Measurements from ENCODE around the gene TK2.
"Not testable (repeated sequence)": the region's sequence is repeated elsewhere in the genome, so short reads cannot be mapped to it uniquely, and the experiment has no call there.

Gene TK2

DNA sequence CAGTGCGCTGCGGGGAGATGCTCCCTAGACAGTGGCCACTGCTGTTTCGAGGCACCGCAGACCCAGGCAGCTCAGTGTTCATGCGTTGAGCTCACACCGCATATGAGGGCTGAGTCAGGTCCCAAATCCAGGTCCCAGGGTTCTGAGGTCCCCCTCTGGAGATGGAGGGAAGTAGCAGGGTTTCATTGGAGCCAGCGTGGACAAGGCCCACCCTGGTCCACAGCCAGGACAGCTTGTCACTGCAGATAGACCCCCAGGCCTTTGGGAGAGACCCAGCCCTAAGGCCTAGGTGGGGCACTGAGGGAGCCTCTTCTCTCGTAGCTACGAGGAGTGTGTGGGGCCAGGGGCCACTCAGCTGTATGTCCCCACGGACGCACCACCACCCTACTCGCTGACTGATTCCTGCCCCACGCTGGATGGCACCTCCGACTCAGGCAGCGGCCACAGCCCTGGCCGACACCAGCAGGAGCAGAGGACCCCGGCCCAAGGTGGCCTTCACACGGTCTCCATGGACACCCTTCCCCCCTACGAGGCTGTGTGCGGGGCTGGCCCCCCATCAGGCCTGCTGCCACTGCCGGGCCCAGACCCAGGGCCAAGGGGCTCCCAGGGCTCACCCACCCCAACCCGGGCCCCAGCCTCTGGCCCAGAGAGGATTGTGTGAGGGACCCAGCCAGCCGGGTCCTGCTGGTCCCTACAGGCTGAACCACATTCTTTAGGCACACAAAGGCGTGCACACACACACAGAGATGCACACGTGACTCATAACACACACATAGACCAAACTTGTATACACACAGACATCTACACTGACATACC lies 69.4 kb downstream of the TK2 start:
- no peak for DNase-seq

DNA sequence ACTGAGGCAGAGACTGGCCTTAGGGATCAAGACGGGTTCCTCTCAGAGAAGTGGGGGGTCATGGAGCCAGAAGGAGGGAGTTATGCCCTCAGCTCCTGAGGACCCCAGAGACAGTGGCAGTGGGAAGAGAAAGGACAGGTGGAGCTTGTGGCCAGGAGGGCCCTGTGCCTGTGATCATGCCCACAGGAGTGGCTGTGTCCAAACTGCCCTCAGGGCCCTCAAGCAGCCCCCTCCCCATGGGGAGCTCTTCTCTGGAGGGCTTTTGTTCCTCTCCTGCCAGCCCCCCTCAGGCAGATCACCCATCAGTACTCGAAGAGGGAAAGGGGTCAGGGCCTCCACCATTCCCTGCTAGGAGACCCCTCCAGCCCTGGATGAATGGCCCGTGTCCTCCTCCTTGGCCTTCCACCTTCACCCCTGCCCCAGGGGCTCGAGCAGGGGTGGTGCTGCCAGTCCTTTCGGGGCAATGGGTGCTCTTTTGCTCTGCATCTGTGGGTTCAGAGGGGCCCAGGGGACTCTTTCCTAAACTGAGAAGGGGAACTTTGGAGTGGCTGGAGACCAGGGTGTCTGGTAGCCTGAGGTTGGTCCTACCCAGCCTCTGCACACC lies 70.2 kb downstream of the TK2 start:
- DNase-seq = no peak

DNA sequence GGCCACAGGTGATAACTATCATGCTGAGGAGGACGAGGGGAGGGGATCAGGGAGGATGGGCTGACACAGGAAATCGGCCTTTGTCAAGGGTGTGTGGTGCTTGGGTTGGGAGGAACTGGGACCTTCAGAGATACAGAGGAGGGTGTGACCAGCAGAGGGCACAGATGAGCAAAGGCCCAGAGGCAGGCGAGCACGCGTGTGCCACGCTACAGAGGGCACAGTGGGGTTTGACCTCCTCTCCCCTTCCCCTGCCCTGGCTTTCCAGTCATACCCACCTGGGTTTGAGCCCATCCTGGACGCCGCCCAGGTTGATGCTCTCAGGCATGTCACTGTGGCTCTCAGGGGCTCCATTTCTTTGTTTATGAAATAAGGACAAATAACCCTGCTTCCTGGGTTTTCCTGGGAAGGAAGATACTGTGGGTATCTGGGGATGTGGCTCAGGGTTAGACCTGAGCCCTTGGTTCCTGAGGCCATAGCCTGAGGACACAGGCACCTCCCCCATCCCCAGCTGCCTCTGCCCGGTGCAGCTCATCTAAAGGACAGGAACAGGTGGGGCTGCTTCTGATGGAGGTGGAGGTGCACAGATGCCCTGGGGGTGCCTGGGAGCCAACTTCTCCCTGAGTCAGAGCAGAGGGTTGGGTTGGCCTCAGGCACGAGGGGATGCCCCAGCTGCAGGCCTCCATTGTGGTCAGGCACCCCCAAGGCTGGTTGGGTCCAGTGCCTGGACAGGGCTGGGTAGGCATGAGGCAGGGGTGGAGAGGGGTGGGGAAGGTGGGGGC lies 71.0 kb downstream of the TK2 start:
- DNase-seq = peak; percentile 73

- no peak for DNase-seq
Measured at GRCh38 chr16:66477028-66477515, 72.8 kb downstream of the TK2 start.

DNA sequence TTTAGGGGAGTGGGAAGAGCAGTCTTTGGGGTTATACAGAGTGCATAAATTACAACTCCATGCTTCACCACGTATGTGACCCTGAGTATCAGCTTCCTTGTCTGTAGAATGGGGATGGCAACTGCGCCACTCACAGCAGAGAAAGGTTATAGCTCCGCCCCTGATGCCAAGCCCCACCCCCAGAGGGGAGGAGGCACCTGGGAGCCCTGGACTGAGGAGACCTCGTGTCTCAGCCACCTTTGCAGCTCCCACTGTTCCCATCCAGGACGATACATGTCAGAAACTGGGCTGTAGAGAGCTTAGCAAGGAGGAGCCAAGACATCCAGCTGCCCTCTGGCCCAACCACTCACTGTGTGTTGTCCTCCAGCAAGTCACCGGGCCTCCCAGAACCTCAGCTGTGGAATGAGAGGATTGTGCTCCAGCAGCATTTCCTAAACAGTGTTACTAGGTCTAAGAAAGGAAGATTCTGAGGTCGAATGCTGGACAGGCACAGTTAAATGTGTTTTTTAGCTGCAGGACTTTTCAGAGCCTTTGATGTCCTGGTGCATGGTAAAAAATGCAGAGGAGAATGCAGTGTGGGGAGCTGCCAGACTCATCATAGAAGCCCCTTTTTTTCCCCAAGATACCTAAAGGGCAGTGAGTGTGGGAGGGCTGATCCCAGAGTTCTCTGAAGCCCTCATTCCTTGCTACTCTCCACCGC lies 73.4 kb downstream of the TK2 start:
- peak; percentile 14 for DNase-seq

DNA sequence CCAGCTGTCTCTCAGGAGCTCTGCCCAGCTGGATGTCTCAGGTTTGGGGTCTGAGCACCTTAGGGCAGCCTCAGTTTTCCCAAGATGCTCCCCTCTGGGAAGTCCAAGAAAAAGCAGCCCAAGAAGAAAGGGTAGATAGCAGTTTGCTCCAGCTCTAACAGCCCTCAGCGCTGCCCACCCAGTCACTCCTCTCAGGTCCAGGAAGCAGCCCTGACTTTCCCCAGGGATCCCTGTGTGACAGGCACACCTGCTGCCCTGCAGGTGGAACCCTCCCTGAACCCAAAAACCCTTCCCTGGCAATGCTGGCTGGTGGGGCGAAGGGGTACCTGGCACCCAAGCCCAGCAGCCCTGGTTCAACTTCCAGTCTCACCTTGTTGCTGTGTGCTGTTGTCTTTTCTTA lies 74.7 kb downstream of the TK2 start:
- no peak for DNase-seq

DNA sequence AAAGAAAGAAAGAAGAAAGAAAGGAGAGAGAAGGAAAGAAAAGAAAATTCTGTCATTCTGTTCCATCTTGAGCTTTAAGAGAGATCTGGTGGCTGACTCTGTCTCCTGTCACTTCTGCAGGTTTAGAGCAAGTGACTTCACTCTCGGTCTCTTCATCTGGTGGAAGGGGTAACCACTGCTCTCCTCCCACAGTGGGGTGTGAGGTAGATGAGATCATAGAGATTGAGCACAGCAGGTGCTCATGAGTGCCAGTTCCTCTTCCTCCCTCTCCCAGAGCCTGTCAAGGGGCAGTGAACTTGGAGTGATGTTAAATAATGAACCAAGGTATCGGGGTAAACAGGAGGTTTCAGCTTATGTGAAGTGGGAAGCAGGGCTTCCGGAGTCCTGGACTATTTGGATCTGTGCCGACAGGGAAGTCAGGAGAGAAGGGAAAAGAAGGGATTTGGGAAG lies 75.1 kb downstream of the TK2 start:
- DNase-seq = peak; percentile 54

DNA sequence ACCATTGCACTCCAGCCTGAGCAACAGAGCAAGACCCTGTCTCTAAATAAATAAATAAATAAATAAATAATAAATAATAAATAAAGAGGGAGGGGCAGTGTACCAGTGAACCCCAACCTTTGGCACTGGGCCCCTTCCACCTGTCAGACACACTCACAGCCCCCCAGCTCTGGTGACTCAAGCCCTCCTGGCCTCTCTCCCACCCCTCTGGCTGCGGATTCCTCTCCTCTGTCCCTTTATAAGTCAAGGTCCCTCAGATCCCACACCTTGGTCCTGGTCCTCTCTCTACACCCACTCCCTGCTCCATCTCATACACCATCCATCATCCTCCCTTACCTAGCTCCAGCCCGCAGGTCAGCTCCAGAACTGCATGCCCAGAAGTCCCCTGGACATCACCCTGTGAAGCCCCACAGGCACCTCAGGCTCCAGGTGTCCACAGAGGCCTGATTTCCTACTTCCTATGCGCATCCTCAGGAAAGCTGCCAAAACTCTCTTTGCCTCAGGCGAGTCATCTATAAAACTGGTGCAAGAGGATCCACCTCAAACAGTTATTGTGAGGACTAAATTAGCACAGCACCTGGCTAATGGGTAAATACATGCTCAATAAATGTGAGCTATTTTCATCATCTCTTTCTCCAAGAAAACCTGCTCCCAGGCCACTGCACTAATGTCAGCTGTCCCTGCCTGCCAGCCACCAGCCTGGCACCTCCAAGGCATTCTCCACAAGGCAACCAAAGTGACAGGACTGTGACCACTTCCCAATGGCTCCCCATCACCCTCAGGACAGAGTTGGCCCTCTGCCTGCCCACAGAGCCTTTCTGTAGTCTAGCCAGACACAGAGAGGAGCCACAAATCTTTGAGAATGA lies 76.0 kb downstream of the TK2 start:
- DNase-seq = no peak

GRCh38 chr16:66473051-66473571 lies 76.8 kb downstream of the TK2 start:
- DNase-seq = no peak

DNA sequence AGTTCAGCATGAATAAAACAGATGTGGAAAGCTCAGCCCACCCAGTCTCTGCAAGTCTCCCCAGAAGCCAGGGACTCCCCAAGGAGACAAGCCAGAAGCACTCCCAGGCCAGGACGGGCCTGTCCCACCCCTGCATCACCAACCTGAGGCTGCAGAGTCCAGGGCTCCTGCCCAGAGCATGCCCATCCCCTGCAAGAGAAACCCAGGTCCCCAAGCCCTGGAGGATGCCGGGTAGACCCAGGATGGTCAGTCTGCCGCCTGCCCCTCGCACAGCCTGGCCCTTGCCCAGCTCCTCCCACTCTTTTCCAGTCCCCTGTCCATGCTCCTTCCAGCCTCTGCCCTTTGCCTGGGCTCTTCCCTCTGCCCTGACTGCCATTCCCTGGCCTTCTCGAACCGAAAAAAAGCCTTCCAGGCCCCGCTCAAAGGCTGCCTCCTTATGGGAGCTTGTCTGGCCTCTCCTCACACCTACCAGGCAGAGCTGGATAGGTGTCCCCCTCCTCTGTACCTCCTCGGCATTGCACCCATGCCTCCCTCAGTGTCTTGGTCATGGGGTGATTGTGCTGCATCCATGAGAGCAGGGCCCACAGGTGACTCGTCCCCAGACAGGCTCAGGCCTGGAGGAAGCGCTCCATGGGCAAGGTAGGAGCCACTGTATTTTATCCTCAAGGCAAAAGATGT lies 78.1 kb downstream of the TK2 start:
- no peak for DNase-seq

- DNase-seq = no peak
Measured at GRCh38 chr16:66471264-66471663, 78.7 kb downstream of the TK2 start.

DNA sequence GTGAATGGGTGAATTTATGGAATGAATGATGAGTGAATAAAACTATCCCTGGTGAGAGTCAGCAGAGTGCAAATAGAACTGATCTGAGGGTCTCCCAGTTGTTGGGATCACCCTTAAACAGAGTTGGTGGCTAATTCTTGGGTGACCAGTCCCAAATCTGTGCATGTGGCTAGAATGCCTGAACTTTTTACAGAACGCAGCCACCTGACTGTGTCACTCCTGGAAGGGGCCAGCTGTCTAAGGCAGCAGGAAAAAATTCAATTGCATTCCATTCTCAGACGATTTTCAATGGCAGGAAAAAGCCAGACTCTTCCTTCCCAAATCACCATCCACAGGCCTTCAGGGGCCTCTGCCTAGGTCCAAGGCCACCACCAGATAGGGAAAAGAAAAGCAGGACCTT lies 79.4 kb downstream of the TK2 start:
- DNase-seq = no peak

GRCh38 chr16:66469947-66470546 lies 79.9 kb downstream of the TK2 start:
- no peak for DNase-seq

GRCh38 chr16:66469291-66469946 lies 80.5 kb downstream of the TK2 start:
- no peak for DNase-seq

GRCh38 chr16:66468321-66468965 lies 81.5 kb downstream of the TK2 start:
- no peak for DNase-seq

- DNase-seq = no peak
Measured at GRCh38 chr16:66467611-66468010, 82.3 kb downstream of the TK2 start.

- DNase-seq = not testable (repeated sequence)
Measured at GRCh38 chr16:66466636-66467035, 83.3 kb downstream of the TK2 start.

DNA sequence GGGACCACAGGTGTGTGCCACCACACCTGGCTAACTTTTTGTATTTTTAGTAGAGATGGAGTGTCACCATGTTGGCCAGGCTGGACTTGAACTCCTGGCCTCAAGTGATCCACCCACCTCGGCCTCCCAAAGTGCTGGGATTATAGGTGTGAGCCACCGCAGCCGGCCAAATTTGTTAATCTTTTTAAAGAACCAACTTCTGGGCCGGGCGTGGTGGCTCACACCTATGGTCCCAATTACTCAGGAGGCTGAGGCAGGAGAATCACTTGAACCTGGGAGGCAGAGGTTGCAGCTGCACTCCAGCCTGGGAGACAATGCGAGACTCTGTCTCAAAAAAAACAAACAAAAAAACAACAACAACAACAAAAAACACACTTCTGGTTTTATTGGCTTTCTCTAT lies 84.0 kb downstream of the TK2 start:
- not testable (repeated sequence) for DNase-seq

GRCh38 chr16:66462912-66463311 lies 87.0 kb downstream of the TK2 start:
- DNase-seq = no peak

DNA sequence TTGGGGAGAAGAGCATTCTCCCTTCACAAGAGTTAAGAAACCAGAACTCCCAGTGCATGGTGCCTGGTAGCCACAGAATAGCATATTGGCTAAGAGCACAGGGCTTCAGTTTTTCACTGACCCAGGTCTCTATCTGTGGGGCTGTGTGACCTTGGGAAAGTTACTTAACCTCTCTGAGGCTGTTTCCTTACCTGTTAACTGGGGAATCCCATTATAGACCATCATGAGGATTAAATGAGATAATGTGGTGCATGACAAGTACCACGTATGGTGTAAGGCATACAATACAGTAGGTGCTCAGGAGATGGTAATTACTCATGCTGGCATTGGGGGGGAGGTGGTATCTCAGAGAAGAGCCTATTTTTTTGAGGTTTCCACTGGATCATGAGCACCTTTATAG lies 89.2 kb downstream of the TK2 start:
- no peak for DNase-seq

All from NK-92 treated with Interleukin-12 subunit alpha and Interleukin-12 subunit beta, amount 100 ng/mL, for 24 hours (cell line).